ENCODE measurements around the gene CHP2. TPM values are rescaled to one million over a fixed set of nuclear protein-coding genes. Genes with fewer than 3 reads are reported as not detected.

The CHP2 gene
- polyA plus RNA-seq, 1 donor (not counting 4 experiments of a cell fraction or from before 2014, with no cell fraction given) = 0.20 TPM

- no peak for DNase-seq (ENCODE audit: low read depth, low spot score)
- Histone ChIP-seq H3K9ac (ENCODE audit: control insufficient read depth, extremely low read depth, insufficient read depth, low read length) (no peak overlapping the region), H3K9me1 (ENCODE audit: control insufficient read depth, extremely low read depth, insufficient read depth, low read length) (no peaks in the 10 kb centered on the region), H3K4me3 (ENCODE audit: control insufficient read depth in 2 of 3, extremely low read depth in 1 of 3, insufficient read depth in 2 of 3, low read depth in 1 of 3, low read length in 3 of 3) (no peak overlapping the region), H3K4me2 (ENCODE audit: control insufficient read depth, extremely low read depth, insufficient read depth, low read depth, low read length) (no peak overlapping the region), H3K36me3 (ENCODE audit: control insufficient read depth in 2 of 2, extremely low read depth in 1 of 2, insufficient read depth in 2 of 2, low read length in 2 of 2) (no peaks in the 10 kb centered on the region), H3K27me3 (ENCODE audit: control insufficient read depth, extremely low read depth, insufficient read depth, low read length) (peaks cover 2% of the 10 kb centered on the region), H3K9me3 (ENCODE audit: control insufficient read depth, low read depth, low read length) (peaks cover 7% of the 10 kb centered on the region), H4K20me1 (ENCODE audit: control insufficient read depth, extremely low read depth, insufficient read depth, low read length) (no peaks in the 10 kb centered on the region), H3K27ac (ENCODE audit: control insufficient read depth, insufficient read depth, low read length) (no peak overlapping the region), H3K4me1 (ENCODE audit: control insufficient read depth, extremely low read depth, insufficient read depth, low read length) (no peaks in the 10 kb centered on the region), H2AFZ (ENCODE audit: control insufficient read depth, low read length) (no peak overlapping the region), H3K79me2 (ENCODE audit: control insufficient read depth, insufficient read depth, low read length) (no peaks in the 10 kb centered on the region)
- TF ChIP-seq CTCF (optimal IDR thresholded peaks at IDR 0.05 in 1 of 3, IDR thresholded peaks at IDR 0.05 in 1 of 3, conservative IDR thresholded peaks at IDR 0.05 in 1 of 3; ENCODE audit: extremely low read depth in 1 of 3, insufficient read depth in 2 of 3, low read length in 3 of 3) (no peak), EZH2 (IDR thresholded peaks at IDR 0.05; ENCODE audit: low read length) (no peak)
- dilution Hi-C loops (cut with MboI; ENCODE audit: extremely low pct_ligation_motif_present, low sequenced_read_pairs) = no loop called here
- no peak for FAIRE-seq
Observed at GRCh38 chr16:23706439-23706838, 48.4 kb upstream of the CHP2 start.

- H3K27ac ChIP-seq (ENCODE audit: control insufficient read depth, insufficient read depth, low read length) = no peak overlapping the region
- DNase-seq (ENCODE audit: low read depth, low spot score) = no peak
- no peaks in the 10 kb centered on the region for H4K20me1 ChIP-seq (ENCODE audit: control insufficient read depth, extremely low read depth, insufficient read depth, low read length)
- FAIRE-seq = no peak
- H3K4me3 ChIP-seq (ENCODE audit: control insufficient read depth in 2 of 3, extremely low read depth in 1 of 3, insufficient read depth in 2 of 3, low read depth in 1 of 3, low read length in 3 of 3) = no peak overlapping the region
- peaks cover 7% of the 10 kb centered on the region for H3K9me3 ChIP-seq (ENCODE audit: control insufficient read depth, low read depth, low read length)
- peaks cover 27% of the 10 kb centered on the region for H3K27me3 ChIP-seq (ENCODE audit: control insufficient read depth, extremely low read depth, insufficient read depth, low read length)
- no peaks in the 10 kb centered on the region for H3K9me1 ChIP-seq (ENCODE audit: control insufficient read depth, extremely low read depth, insufficient read depth, low read length)
- H2AFZ ChIP-seq (ENCODE audit: control insufficient read depth, low read length) = no peak overlapping the region
- H3K4me2 ChIP-seq (ENCODE audit: control insufficient read depth, extremely low read depth, insufficient read depth, low read depth, low read length) = no peak overlapping the region
- H3K36me3 ChIP-seq (ENCODE audit: control insufficient read depth in 2 of 2, extremely low read depth in 1 of 2, insufficient read depth in 2 of 2, low read length in 2 of 2) = no peaks in the 10 kb centered on the region
- TF ChIP-seq EZH2 (IDR thresholded peaks at IDR 0.05; ENCODE audit: low read length) (no peak), CTCF (optimal IDR thresholded peaks at IDR 0.05 in 1 of 3, IDR thresholded peaks at IDR 0.05 in 1 of 3, conservative IDR thresholded peaks at IDR 0.05 in 1 of 3; ENCODE audit: extremely low read depth in 1 of 3, insufficient read depth in 2 of 3, low read length in 3 of 3) (no peak)
- H3K79me2 ChIP-seq (ENCODE audit: control insufficient read depth, insufficient read depth, low read length) = no peaks in the 10 kb centered on the region
- dilution Hi-C loops (cut with MboI; ENCODE audit: extremely low pct_ligation_motif_present, low sequenced_read_pairs) = no loop called here
- H3K9ac ChIP-seq (ENCODE audit: control insufficient read depth, extremely low read depth, insufficient read depth, low read length) = no peak overlapping the region
- no peaks in the 10 kb centered on the region for H3K4me1 ChIP-seq (ENCODE audit: control insufficient read depth, extremely low read depth, insufficient read depth, low read length)
Observed at GRCh38 chr16:23709536-23709935, 45.3 kb upstream of the CHP2 start.
